Measurements from ENCODE around the gene FILIP1L.

Gene FILIP1L

GRCh38 chr3:100089812-100090668 is 24.3 kb downstream of the FILIP1L start:
- TF ChIP-seq EZH2phosphoT487 (conservative IDR thresholded peaks at IDR 0.05; ENCODE audit: low read length) (no peak), CTCF (IDR thresholded peaks at IDR 0.05; ENCODE audit: insufficient read depth, low read length, poor library complexity, severe bottlenecking) (no peak)

GRCh38 chr3:100088735-100089368 is 25.4 kb downstream of the FILIP1L start:
- Histone ChIP-seq H2AFZ (ENCODE audit: low read depth, low read length, severe bottlenecking) (no peak overlapping the region), H3F3A (ENCODE audit: insufficient read depth) (no peaks in the 10 kb centered on the region), H3K36me3 (ENCODE audit: low read length) (no peaks in the 10 kb centered on the region), H3K4me2 (ENCODE audit: low read depth, low read length, poor library complexity, severe bottlenecking) (no peak overlapping the region), H3K9me2 (replicated peaks; ENCODE audit: insufficient read depth, low read length) (no peaks in the 10 kb centered on the region), H3K27ac (ENCODE audit: low read depth, low read length) (no peak overlapping the region), H3K27me3 (ENCODE audit: low read length) (no peaks in the 10 kb centered on the region), H3K9me3 (ENCODE audit: insufficient read depth, low read length) (no peaks in the 10 kb centered on the region), H3K79me2 (ENCODE audit: insufficient read depth, low read length) (no peaks in the 10 kb centered on the region), H4K20me1 (ENCODE audit: low read depth, low read length) (no peaks in the 10 kb centered on the region), H3K4me3 (ENCODE audit: insufficient read depth, low read length, poor library complexity, severe bottlenecking) (no peak overlapping the region), H3K9ac (ENCODE audit: low read length) (no peak overlapping the region)
- TF ChIP-seq EZH2phosphoT487 (conservative IDR thresholded peaks at IDR 0.05; ENCODE audit: low read length) (no peak), CTCF (IDR thresholded peaks at IDR 0.05; ENCODE audit: insufficient read depth, low read length, poor library complexity, severe bottlenecking) (no peak)

More at GRCh38 chr3:100089812-100090668, 24.3 kb downstream of the FILIP1L start:
- Histone ChIP-seq H2AFZ (ENCODE audit: low read depth, low read length, severe bottlenecking) (no peak overlapping the region), H3F3A (ENCODE audit: insufficient read depth) (no peaks in the 10 kb centered on the region), H3K9ac (ENCODE audit: low read length) (no peak overlapping the region), H4K20me1 (ENCODE audit: low read depth, low read length) (no peaks in the 10 kb centered on the region), H3K4me3 (ENCODE audit: insufficient read depth, low read length, poor library complexity, severe bottlenecking) (no peak overlapping the region), H3K79me2 (ENCODE audit: insufficient read depth, low read length) (no peaks in the 10 kb centered on the region), H3K9me2 (replicated peaks; ENCODE audit: insufficient read depth, low read length) (no peaks in the 10 kb centered on the region), H3K4me2 (ENCODE audit: low read depth, low read length, poor library complexity, severe bottlenecking) (no peak overlapping the region), H3K36me3 (ENCODE audit: low read length) (no peaks in the 10 kb centered on the region), H3K9me3 (ENCODE audit: insufficient read depth, low read length) (no peaks in the 10 kb centered on the region), H3K27me3 (ENCODE audit: low read length) (no peaks in the 10 kb centered on the region), H3K27ac (ENCODE audit: low read depth, low read length) (no peak overlapping the region)

GRCh38 chr3:100087198-100087597 is 27.1 kb downstream of the FILIP1L start:
- no peaks in the 10 kb centered on the region for H3K27me3 ChIP-seq (ENCODE audit: low read length)
- H3K79me2 ChIP-seq (ENCODE audit: insufficient read depth, low read length): no peaks in the 10 kb centered on the region
- H3K36me3 ChIP-seq (ENCODE audit: low read length): no peaks in the 10 kb centered on the region
- H3F3A ChIP-seq (ENCODE audit: insufficient read depth): no peaks in the 10 kb centered on the region
- H4K20me1 ChIP-seq (ENCODE audit: low read depth, low read length): no peaks in the 10 kb centered on the region
- H3K27ac ChIP-seq (ENCODE audit: low read depth, low read length): no peak overlapping the region
- H3K9me2 ChIP-seq (replicated peaks; ENCODE audit: insufficient read depth, low read length): no peaks in the 10 kb centered on the region
- no peak overlapping the region for H3K4me3 ChIP-seq (ENCODE audit: insufficient read depth, low read length, poor library complexity, severe bottlenecking)
- no peak overlapping the region for H3K4me2 ChIP-seq (ENCODE audit: low read depth, low read length, poor library complexity, severe bottlenecking)
- no peak overlapping the region for H3K9ac ChIP-seq (ENCODE audit: low read length)
- H3K9me3 ChIP-seq (ENCODE audit: insufficient read depth, low read length): no peaks in the 10 kb centered on the region
- TF ChIP-seq EZH2phosphoT487 (conservative IDR thresholded peaks at IDR 0.05; ENCODE audit: low read length) (no peak), CTCF (IDR thresholded peaks at IDR 0.05; ENCODE audit: insufficient read depth, low read length, poor library complexity, severe bottlenecking) (no peak)
- H2AFZ ChIP-seq (ENCODE audit: low read depth, low read length, severe bottlenecking): no peak overlapping the region
